ENCODE measurements around the gene HBEGF.

Gene HBEGF

GRCh38 chr5:140331638-140332037 is 14.8 kb downstream of the HBEGF start:
- no peak for DNase-seq

GRCh38 chr5:140329739-140330481 is 16.5 kb downstream of the HBEGF start:
- DNase-seq: no peak

DNA sequence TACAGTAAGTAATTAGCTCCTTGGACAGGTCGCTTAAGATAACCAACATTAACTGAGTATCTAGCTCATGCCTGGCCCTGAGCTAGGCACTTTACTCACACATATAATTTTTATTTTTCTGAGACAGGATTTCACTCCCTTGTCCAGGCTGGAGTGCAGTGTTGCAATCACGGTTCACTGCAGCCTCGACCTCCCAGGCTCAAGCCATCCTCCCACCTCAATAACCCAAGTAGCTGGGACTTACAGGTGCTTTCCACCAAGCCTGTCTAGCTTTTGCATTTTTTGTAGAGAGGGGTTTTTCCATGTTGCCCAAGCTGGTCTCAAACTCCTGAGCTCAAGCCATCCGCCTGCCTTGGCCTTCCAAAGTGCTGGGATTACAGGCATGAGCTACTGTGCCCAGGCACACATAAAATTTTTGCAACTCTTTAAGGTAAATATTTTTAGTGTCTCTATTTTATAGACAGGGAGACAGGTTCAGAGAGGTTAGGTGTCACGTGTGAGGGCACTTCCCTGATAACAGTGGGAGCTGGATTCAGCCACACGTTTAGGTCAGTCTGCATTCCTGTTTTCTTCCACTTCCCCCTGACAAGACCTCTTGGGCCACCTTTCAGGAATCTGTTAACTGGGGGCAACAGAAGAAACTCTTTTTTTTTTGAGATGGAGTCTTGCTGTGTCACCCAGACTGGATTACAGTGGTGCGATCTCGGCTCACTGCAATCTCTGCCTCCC is 18.2 kb downstream of the HBEGF start:
- DNase-seq: no peak

- DNase-seq: no peak
Measured at GRCh38 chr5:140327589-140327988, 18.8 kb downstream of the HBEGF start.

- no peak for DNase-seq
Measured at GRCh38 chr5:140325486-140325885, 20.9 kb downstream of the HBEGF start.

DNA sequence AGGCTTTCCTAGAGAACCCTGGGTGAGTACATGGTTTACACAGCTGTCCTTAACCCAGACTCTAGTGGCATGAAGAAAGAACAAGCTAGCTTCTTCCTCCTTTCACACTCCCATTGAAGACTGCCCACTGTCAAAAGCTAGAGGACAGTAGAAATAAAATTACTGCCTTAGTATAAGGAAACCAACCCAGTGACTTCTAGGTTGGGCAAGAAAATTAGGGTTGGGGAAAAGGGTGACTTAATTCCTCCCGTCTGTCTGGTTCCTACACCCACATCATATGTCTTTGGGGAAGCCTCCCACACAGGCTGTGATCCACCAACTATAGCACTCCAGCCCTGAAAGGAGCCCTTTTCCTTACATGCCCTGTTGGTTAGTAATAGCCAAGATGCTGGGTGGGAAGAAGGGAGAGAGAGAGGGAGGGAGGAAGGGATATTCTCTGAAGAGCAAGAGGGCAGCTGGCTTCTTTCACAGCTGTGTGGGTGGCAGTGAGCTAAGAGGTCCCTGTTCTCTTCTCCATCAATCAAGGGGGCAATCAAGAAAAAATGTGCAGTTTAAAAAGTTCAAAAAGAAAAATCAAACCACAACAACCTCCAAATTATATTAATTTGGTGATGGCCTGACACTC is 21.7 kb downstream of the HBEGF start:
- no peak for DNase-seq

GRCh38 chr5:140324041-140324600 is 22.3 kb downstream of the HBEGF start:
- no peak for DNase-seq

DNA sequence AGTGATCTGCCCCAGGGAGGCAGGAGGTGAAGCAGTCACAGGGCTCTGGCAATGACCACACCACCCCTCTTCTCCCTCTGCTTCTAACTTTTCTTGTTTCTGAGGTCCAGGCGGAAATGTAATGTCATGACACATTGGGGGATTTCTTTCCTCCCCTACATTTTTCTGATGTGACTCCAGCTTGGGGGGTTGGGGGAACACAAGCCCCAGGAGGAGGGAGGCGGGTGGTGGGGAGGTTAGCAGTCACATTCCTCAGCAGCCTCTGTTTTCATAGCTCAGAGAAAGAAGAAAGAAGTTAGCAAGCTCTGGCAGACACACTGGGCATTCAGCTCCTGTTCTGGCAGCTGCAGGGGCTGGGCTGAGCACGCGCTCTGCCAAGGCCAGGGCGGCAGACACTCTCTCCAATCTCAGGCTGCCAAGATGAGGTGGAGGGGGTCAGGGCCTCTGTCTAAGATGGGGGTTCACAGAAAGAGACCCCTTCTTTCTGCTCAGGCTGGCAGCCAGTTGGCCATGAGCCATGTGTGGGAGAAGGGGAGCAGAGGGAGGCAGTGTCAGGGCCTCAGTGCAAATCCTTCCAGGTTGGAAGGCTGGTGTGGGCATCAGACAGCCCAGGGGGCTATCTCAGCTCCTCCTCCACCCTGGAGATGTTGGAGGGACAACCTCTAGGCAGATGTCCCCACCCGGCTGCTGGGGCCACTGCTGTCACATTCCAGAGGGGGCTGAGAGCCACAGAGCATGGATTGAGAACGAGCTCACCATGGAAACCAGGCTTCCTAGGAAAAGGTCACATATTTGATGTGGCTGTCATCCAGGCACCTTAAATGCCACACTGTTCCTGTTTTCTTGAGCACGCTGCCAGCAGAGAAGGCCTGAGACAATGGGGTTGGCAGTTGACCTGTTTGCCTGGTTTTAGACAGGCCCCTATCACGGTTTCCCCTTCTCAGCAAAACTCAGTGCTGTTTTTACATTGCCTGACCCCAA is 23.4 kb downstream of the HBEGF start:
- no peak for DNase-seq

GRCh38 chr5:140321796-140322195 is 24.6 kb downstream of the HBEGF start:
- DNase-seq: no peak

- DNase-seq: no peak
Measured at GRCh38 chr5:140319833-140320232, 26.6 kb downstream of the HBEGF start.

DNA sequence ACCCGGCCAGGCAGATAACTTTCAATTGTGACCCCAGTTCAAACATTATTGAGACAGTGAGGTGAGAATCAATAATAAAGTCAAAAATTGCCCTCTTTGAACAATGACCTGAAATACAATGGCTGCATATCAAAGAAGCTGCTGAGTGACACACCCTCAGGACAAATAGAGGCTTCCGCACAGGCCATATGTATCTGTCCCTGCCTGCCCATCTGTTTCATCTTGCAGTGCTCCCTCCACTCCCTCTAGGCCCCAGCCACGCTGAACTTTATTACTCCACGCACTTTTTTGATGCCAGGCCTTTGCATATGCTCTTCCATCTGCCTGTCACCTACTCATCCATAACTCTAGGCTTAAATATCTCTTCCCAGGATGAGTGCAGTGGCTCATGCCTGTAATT is 27.6 kb downstream of the HBEGF start:
- no peak for DNase-seq

GRCh38 chr5:140317859-140318258 is 28.5 kb downstream of the HBEGF start:
- no peak for DNase-seq

DNA sequence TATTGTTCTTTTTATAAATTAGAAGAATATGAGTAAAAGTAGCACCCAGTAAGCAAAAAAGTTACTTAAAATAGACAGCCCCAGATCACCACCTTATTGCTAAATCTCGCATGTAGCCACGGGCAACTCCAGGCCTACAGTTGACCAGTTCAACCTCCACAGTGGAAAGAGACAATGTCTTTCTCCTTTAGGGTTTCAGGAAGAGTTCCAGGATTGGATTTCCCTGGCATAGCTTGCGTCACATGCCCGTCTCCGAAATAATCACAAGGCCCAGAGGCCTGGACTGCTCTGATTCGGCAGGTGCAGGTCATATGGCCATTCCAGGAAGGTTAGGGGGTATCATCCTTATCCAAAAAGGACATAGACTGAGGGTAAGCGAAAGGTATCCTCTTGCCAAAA is 33.6 kb downstream of the HBEGF start:
- DNase-seq: no peak

DNA sequence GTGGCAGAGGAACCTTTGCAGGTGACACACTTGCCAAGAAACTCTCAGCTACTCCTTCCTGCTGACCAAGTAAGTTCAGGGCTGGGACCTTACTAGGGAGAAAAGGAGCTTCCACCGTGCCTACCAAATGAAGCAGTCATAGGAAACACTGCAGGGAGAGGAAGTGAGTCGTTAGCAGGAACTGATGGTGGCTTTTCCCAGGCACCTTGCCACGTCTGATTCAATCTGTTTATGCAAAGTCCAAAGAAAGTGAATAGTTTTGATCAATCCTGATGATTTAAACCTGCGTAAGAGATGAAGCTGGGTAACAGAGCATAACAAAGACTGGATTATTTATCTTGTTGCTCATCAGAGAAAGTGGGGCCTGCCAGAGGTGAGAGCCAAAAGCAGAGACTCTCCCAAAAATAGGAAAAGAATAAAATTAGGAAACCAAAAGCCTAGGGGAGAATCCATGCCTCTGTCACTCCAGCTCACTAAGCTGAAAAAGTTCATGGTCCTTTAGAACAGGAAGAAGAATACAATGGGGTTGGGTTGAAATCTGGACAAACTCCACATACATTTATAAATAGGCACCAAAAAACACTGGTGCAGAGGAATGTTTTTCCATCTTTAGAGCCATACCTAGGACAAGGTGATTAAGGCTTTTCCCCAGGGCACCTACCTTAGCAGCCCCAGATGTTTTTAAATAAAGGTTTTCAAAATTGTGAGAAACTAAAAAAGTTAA is 34.2 kb downstream of the HBEGF start:
- DNase-seq: no peak

DNA sequence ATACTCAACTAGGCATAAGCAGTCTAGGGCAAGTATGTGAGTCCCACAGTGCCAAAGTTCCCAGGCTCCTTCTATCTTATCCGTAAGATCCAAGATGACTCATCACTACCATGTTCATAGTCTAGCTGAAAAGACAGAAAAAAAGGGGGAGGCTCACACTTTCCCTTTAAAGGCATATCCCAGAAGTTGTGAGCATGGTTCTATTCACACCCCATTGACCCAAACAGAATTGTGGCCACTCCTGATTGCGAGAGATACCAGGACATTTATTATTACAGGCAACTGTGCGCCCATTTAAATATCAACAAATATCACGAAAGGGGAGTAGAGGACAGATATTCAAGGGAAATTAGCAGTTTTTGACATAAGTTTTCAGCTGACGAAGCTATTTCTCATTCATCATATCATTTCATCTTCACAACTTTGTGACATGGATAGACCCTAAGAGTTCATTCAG is 35.4 kb downstream of the HBEGF start:
- DNase-seq: no peak

GRCh38 chr5:140310434-140310833 is 36.0 kb downstream of the HBEGF start:
- no peak for DNase-seq

GRCh38 chr5:140309706-140310249 is 36.6 kb downstream of the HBEGF start:
- no peak for DNase-seq

DNA sequence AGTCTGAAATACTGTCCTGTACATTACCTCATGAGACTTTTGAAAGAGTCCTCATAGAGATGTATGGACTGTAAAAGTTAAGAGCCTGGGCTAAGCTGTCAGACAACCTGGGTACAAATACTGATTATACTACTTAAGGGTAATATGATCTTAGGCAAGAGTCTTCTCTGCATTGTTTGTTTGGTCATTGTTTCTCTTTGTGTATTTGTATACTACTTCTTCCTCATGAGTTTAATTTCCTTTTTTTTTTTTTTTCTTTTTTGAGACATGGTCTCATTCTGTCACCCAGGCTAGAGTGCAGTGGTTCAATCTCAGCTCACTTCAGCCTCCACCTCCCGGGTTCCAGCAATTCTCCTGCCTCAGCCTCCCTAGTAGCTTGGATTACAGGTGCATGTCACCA is 40.9 kb downstream of the HBEGF start:
- DNase-seq: no peak

- DNase-seq: no peak
Measured at GRCh38 chr5:140303966-140304365, 42.4 kb downstream of the HBEGF start.

GRCh38 chr5:140302786-140303639 is 43.4 kb downstream of the HBEGF start, which contains the start of gene PFDN1:
Gene PFDN1, minus strand, starts transcription at chr5:140303101. Its CDS starts 28 bp downstream, at chr5:140303073.
- peak; percentile 94 for DNase-seq
